ENCODE measurements around the gene FARS2.

FARS2 gene

DNA sequence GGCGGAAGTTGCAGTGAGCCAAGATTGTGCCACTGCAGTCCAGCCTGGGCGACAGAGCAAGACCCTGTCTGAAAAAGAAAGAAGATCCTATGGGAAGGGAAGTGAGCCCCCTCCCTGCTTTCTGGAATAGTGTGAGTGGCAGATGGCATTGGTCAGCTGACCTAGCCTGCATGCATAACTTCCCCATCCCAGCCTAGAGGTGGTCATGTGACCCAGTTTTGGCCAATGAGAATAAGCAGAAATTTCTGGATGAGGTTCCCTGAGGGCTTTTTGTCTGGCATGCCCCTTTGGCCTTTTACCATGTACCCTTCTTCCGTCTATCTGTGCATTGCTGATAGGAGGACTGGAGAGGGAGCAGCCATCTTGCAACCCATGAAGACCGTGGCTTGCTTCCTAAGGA is 476.1 kb downstream of the FARS2 start:
- TF ChIP-seq, protein P1, sequence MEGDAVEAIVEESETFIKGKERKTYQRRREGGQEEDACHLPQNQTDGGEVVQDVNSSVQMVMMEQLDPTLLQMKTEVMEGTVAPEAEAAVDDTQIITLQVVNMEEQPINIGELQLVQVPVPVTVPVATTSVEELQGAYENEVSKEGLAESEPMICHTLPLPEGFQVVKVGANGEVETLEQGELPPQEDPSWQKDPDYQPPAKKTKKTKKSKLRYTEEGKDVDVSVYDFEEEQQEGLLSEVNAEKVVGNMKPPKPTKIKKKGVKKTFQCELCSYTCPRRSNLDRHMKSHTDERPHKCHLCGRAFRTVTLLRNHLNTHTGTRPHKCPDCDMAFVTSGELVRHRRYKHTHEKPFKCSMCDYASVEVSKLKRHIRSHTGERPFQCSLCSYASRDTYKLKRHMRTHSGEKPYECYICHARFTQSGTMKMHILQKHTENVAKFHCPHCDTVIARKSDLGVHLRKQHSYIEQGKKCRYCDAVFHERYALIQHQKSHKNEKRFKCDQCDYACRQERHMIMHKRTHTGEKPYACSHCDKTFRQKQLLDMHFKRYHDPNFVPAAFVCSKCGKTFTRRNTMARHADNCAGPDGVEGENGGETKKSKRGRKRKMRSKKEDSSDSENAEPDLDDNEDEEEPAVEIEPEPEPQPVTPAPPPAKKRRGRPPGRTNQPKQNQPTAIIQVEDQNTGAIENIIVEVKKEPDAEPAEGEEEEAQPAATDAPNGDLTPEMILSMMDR (IDR thresholded peaks at IDR 0.05; ENCODE audit: borderline replicate concordance, insufficient read depth, low read depth, low read length): no peak
- H3K4me3 ChIP-seq (ENCODE audit: low read depth, low read length): no peak overlapping the region

DNA sequence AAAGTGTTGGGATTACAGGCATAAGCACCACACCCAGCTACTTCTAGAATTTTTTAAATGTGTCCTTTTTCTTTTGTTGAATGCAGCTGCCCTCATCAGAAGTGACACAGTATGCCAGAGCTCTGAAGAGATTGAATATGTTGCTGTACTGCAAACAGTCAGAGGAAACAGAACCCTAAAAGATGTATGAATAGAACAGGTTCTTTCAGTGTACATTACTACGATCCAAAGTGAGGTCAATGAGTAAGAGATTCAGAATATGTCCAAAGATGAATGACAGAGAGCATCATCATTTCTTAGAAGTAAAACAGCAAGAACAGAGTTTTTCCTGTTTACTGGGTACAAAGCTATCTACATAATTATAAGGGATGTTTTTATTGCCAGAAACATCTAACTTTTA is 476.9 kb downstream of the FARS2 start:
- no peak overlapping the region for H3K4me3 ChIP-seq (ENCODE audit: low read depth, low read length)
- TF ChIP-seq, protein P1 (IDR thresholded peaks at IDR 0.05; ENCODE audit: borderline replicate concordance, insufficient read depth, low read depth, low read length): no peak

DNA sequence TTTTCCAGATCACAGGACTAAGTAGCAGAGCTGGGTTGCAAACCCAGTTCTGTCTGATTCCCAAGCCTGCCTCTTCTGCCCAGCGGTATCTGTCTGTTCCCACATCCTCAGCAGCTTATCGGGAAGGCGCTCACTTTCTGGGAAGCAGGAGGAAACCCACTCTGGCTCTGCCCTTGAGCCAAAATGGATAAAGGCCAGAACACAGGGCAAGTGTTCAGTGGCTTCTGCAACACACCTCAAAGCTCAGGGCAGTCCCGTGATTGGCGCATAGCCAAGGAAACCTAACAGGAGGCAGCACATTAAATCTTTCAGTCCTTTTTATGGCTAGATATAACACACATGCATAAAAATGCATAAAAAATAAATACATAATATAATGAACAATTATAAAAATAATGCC is 483.2 kb downstream of the FARS2 start:
- TF ChIP-seq, protein P1 (IDR thresholded peaks at IDR 0.05; ENCODE audit: borderline replicate concordance, insufficient read depth, low read depth, low read length): no peak
- H3K4me3 ChIP-seq (ENCODE audit: low read depth, low read length): no peak overlapping the region

DNA sequence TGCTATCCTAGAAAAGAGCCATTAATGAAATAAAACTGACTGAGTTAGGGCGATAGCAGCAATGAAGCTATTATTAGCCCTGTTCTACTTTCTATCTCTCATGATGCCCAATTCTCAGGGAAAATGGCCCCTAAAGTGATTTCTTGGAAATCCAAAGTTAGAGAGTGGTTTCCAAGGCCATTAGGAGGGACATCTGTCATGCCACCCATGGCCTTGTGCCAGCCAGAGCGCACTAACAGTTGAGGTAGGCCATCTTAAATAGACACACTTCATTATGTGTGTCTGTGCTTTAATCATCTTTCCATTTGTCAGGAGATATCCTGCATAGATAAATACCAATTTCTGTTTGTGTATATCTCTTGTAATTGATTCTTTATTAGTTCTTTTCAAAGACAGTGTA is 483.8 kb downstream of the FARS2 start:
- TF ChIP-seq, protein P1 (IDR thresholded peaks at IDR 0.05; ENCODE audit: borderline replicate concordance, insufficient read depth, low read depth, low read length): no peak
- no peak overlapping the region for H3K4me3 ChIP-seq (ENCODE audit: low read depth, low read length)

DNA sequence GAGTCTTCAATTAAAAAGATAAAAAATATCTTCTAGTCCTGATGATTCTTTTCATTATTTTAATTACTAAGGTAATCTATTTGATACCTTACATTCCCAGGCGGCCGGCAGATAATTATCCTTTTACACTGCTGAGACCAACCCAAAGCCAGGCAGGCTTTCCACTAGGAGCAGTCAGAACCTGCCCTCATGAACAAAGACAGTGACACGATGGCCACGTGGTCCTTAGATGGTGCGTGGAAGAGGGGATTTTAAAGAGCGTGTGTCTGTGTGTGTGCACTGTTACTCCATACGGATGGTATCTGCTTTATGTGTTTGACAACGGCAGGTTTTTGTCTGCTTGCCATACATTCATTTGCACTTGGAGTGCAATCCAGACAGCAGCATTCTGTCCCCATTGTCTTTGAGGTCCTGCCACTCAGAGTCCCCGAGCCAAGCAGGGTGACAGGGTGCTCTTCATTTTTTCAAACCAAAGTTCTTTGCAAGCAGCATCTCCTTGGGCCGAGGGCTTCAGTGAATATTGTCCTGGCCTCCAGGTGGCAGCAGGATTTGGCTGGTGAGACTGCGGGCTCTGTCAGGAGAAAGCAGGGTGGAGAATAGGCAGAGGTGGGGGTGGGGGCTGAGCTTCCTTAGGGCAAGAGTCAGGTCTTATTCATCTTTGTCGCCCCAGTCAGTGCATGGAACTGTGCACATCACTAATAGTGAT is 484.9 kb downstream of the FARS2 start:
- H3K4me3 ChIP-seq (ENCODE audit: low read depth, low read length): no peak overlapping the region
- TF ChIP-seq, protein P1 (IDR thresholded peaks at IDR 0.05; ENCODE audit: borderline replicate concordance, insufficient read depth, low read depth, low read length): no peak

DNA sequence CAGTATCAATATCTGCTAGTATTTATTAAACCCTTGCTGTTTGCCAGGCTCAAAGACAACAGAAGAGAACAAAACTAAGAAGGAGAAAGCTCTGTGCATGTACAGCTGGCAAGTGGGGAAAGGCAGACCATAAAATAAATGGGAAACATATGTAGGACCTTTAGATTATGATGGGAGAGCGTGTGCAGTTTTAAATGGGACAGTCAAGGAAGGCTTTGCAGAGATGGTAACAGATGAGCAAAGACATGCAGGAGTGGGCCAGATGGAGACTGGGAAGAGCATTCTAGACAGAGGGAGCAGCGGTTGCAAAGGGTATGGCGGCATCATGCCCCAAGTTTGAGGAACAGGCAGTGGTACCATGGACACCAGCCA is 485.4 kb downstream of the FARS2 start:
- TF ChIP-seq, protein P1 (IDR thresholded peaks at IDR 0.05; ENCODE audit: borderline replicate concordance, insufficient read depth, low read depth, low read length): no peak
- no peak overlapping the region for H3K4me3 ChIP-seq (ENCODE audit: low read depth, low read length)

DNA sequence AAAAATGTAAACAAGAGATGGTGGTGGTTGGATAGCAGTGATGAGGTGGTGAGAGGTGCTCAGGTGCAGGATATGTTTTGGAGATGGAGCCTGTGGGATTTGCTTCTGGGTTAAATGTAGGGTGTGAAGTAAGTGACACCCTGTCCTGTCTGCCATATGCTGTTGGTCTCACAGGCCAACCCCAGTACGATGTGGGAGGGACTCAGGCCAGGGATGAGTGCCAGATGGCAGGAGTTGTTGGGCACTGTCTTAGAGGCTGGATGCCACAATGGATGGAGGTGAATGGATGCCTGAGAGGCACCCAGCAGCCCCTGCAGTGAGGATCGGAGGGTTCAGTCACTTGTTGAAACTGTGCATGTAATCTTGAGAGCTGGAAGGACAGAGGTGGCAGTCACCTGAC is 486.1 kb downstream of the FARS2 start:
- TF ChIP-seq, protein P1 (IDR thresholded peaks at IDR 0.05; ENCODE audit: borderline replicate concordance, insufficient read depth, low read depth, low read length): no peak
- no peak overlapping the region for H3K4me3 ChIP-seq (ENCODE audit: low read depth, low read length)
